Neural crest cell (in vitro differentiated cells): Measurements from ENCODE around the gene TRIM8. TPM values are rescaled to one million over a fixed set of nuclear protein-coding genes. Genes with fewer than 3 reads are reported as not detected.
A peak's percentile ranks its signal among the peaks of the same experiment; 100 is the strongest.

Experiments used
- DNase-seq: peaks from one replicate; pipeline ENCODE4 v3.0.0; 2021; ENCODE audit warnings: low read depth, mixed read lengths, low spot score
- H3K27ac Mint-ChIP-seq: one replicate; pipeline ENCODE4 v1.8.0; 2021; ENCODE audit warnings: mild to moderate bottlenecking, mixed read lengths; ENCODE audit not compliant: unreplicated experiment
- H3K27me3 Mint-ChIP-seq: 2 replicates; pipeline ENCODE4 v1.8.0; 2021; ENCODE audit warnings: low read depth, mild to moderate bottlenecking, mixed read lengths
- H3K36me3 Mint-ChIP-seq: 2 replicates; pipeline ENCODE4 v1.8.0; 2021; ENCODE audit warnings: low read depth, mild to moderate bottlenecking, mixed read lengths
- H3K4me1 Mint-ChIP-seq: 2 replicates; pipeline ENCODE4 v1.8.0; 2021; ENCODE audit warnings: mixed read lengths
- H3K4me3 Mint-ChIP-seq: one replicate; pipeline ENCODE4 v1.8.0; 2021; ENCODE audit warnings: mild to moderate bottlenecking, mixed read lengths
- H3K9me3 Mint-ChIP-seq: 2 replicates; pipeline ENCODE4 v1.8.0; 2021; ENCODE audit warnings: mixed read lengths
- total RNA-seq: library from RNA; stranded (reverse); gene quantifications from 2 replicates; pipeline ENCODE4 v1.2.1, GENCODE V29; 2021
- TF ChIP-seq, protein P1 (sequence below): fragments of 200-600 bp; sonication (generic); conservative IDR thresholded peaks from 2 replicates; pipeline ENCODE4 v1.5.0; 2021; ENCODE audit warnings: antibody characterized with exemption, mild to moderate bottlenecking

The TRIM8 gene
- total RNA-seq, 1 donor from 2014 or later = 76.9 TPM

DNA sequence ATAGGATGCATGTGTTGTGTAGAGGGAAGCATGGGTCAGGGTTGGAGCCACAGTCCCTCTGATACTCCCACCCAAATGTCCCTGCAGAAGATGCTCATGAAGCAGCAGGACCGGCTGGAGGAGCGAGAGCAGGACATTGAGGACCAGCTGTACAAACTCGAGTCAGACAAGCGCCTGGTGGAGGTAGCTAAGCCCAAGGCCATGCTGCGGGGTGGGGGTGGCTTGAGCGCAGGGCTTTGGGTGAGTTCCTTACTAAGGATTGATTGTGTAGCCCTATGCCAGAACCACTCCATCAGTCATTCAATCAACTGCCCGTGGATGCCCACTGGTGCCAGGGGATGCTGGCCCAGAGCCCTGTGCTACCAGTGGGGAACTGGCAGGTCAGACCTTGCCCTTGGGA lies 10.3 kb downstream of the TRIM8 start:
- DNase-seq = no peak
- Mint-ChIP-seq H3K36me3 (peaks cover 10% of the 10 kb centered on the region), H3K27ac (no peak overlapping the region), H3K4me3 (no peak overlapping the region), H3K27me3 (no peaks in the 10 kb centered on the region), H3K4me1 (peaks cover 35% of the 10 kb centered on the region), H3K9me3 (no peaks in the 10 kb centered on the region)
- TF ChIP-seq, protein P1, sequence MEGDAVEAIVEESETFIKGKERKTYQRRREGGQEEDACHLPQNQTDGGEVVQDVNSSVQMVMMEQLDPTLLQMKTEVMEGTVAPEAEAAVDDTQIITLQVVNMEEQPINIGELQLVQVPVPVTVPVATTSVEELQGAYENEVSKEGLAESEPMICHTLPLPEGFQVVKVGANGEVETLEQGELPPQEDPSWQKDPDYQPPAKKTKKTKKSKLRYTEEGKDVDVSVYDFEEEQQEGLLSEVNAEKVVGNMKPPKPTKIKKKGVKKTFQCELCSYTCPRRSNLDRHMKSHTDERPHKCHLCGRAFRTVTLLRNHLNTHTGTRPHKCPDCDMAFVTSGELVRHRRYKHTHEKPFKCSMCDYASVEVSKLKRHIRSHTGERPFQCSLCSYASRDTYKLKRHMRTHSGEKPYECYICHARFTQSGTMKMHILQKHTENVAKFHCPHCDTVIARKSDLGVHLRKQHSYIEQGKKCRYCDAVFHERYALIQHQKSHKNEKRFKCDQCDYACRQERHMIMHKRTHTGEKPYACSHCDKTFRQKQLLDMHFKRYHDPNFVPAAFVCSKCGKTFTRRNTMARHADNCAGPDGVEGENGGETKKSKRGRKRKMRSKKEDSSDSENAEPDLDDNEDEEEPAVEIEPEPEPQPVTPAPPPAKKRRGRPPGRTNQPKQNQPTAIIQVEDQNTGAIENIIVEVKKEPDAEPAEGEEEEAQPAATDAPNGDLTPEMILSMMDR = no peak

DNA sequence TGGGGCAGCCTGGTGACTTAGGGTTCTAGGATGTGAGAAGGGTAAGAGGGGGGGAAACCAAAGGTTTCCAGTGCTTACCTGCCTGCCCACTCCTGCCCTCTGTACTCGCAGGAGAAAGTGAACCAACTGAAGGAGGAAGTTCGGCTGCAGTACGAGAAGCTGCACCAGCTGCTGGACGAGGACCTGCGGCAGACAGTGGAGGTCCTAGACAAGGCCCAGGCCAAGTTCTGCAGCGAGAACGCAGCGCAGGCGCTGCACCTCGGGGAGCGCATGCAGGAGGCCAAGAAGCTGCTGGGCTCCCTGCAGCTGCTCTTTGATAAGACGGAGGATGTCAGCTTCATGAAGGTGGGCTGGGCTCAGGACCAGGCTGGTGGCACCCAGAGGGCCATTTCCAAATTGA lies 10.7 kb downstream of the TRIM8 start:
- no peaks in the 10 kb centered on the region for H3K9me3 Mint-ChIP-seq

DNA sequence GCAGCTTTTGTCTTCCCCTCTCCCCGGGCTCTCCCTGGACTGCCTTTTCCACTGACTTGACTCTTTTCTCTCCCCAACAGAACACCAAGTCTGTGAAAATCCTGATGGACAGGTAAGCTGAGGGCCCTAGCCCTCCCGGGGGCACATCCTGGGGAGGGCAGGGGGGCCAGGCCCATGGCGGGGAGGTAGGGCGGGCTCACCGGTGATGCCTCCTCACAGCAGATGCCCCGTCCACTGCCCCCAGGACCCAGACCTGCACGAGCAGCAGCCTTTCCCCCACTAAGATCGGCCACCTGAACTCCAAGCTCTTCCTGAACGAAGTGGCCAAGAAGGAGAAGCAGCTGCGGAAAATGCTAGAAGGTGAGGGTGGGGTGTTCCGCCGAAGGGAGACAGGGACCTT lies 11.7 kb downstream of the TRIM8 start:
- no peak for DNase-seq
- no peak overlapping the region for H3K4me3 Mint-ChIP-seq
- TF ChIP-seq, protein P1 = no peak
- no peaks in the 10 kb centered on the region for H3K9me3 Mint-ChIP-seq
- no peaks in the 10 kb centered on the region for H3K27me3 Mint-ChIP-seq
- H3K36me3 Mint-ChIP-seq = peaks cover 10% of the 10 kb centered on the region
- H3K4me1 Mint-ChIP-seq = peaks cover 29% of the 10 kb centered on the region
- H3K27ac Mint-ChIP-seq = no peak overlapping the region

More for the DNA sequence above, 10.7 kb downstream of the TRIM8 start:
- Mint-ChIP-seq H3K27me3 (no peaks in the 10 kb centered on the region), H3K36me3 (peaks cover 10% of the 10 kb centered on the region), H3K4me3 (no peak overlapping the region), H3K27ac (no peak overlapping the region), H3K4me1 (peaks cover 33% of the 10 kb centered on the region)
- DNase-seq = no peak
- TF ChIP-seq, protein P1 = no peak

DNA sequence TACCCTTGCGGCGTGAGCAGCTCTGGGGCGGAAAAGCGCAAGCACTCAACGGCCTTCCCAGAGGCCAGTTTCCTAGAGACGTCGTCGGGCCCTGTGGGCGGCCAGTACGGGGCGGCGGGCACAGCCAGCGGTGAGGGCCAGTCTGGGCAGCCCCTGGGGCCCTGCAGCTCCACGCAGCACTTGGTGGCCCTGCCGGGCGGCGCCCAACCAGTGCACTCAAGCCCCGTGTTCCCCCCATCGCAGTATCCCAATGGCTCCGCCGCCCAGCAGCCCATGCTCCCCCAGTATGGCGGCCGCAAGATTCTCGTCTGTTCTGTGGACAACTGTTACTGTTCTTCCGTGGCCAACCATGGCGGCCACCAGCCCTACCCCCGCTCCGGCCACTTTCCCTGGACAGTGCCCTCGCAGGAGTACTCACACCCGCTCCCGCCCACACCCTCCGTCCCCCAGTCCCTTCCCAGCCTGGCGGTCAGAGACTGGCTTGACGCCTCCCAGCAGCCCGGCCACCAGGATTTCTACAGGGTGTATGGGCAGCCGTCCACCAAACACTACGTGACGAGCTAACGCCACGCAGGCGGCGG lies 12.6 kb downstream of the TRIM8 start:
- Mint-ChIP-seq H3K4me3 (no peak overlapping the region), H3K27me3 (no peaks in the 10 kb centered on the region), H3K27ac (no peak overlapping the region), H3K36me3 (peaks cover 10% of the 10 kb centered on the region), H3K9me3 (no peaks in the 10 kb centered on the region), H3K4me1 (peaks cover 36% of the 10 kb centered on the region)
- TF ChIP-seq, protein P1 = no peak
- no peak for DNase-seq

DNA sequence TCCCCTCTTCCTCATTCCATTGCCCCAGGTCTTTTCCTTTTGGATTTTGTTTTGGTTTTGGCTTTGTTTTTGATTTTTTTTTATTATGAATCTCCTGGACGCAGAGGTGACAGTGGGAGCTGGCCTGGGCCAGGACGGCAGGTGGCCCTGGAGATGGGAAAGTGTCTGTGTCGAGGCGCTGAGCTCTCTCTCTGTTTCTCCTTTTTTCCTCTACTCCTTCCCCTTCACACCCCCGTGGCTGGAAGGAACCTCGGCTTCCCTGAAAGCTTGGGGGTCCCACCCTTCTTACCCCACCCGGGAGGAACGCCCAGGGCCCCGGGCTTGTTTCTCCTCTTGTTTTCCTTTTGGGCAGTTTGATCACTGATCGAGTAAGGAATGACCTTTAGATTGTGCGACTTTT lies 13.2 kb downstream of the TRIM8 start:
- Mint-ChIP-seq H3K9me3 (no peaks in the 10 kb centered on the region), H3K4me1 (peaks cover 31% of the 10 kb centered on the region), H3K4me3 (no peak overlapping the region), H3K27ac (peak overlapping the region; percentile 43), H3K36me3 (peaks cover 10% of the 10 kb centered on the region), H3K27me3 (no peaks in the 10 kb centered on the region)
- TF ChIP-seq, protein P1 = no peak
- DNase-seq = no peak
